Pancreas (tissue), 10 donors: ENCODE results near the gene LRRC57. TPM values are rescaled to one million over a fixed set of nuclear protein-coding genes. Genes with fewer than 3 reads are reported as not detected.

Experiments
- ATAC-seq, 4 donors: fragments of 200-7000 bp; cut with Tn5 transposase; one replicate each; pipeline versions ENCODE4 v1.8.0 to v1.9.1; 2020; ENCODE audit warnings: mild to moderate bottlenecking in 4 of 4, moderate library complexity in 4 of 4
- DNase-seq, 6 donors: peaks; one replicate each; pipeline ENCODE4 v3.0.0-alpha.2; 2020
- FAIRE-seq: peaks from 2 replicates; lab custom pipeline; 2012; peaks lifted over from hg19 to GRCh38; lab: Jason Lieb, UNC
- H3K27ac ChIP-seq, 4 donors: fragments of 200-600 bp; sonication (generic); 1 replicate in 3 of 4; 2 replicates in 1 of 4; pipeline versions ENCODE4 v1.5.0 to v1.8.0; 2020
- H3K27me3 ChIP-seq, 4 donors: fragments of 200-600 bp; one replicate each; pipeline ENCODE4 v1.8.0; 2021
- H3K36me3 ChIP-seq, 3 donors: fragments of 200-600 bp; sonication (generic) in 1 of 3; one replicate each; pipeline versions ENCODE4 v1.5.0 to v1.8.0; 2020 to 2021
- H3K4me1 ChIP-seq, 3 donors: fragments of 200-600 bp; one replicate each; pipeline ENCODE4 v1.8.0; 2021
- H3K4me3 ChIP-seq, 4 donors: fragments of 200-600 bp; sonication (generic) in 2 of 4; one replicate each; pipeline versions ENCODE4 v1.5.0 to v1.8.0; 2020 to 2021
- H3K9me3 ChIP-seq, 4 donors: fragments of 200-600 bp; one replicate each; pipeline ENCODE4 v1.8.0; 2021
- CTCF ChIP-seq, 4 donors: fragments of 200-600 bp; sonication (generic) in 3 of 4; IDR thresholded peaks; one replicate each; pipeline versions ENCODE4 v1.5.0 to v1.8.0; 2021; ENCODE audit warnings: antibody characterized with exemption in 4 of 4
- WGBS, 2 donors: extraction: QIAGEN DNeasy Blood & Tissue Kit; methylation state at CpG; one replicate each; pipeline ENCODE4 v1.1.7; 2013; 5-methylcytosine and 5-hydroxymethylcytosine counted together
- intact Hi-C, 3 donors: fragments of 100-400 bp; cut with DNase I; formaldehyde crosslinking; loops; one replicate each; pipeline versions ENCODE4 v1.11.1 to v1.14.2; 2022
- polyA plus RNA-seq, 2 donors: library from polyadenylated mRNA; stranded (reverse); fragments of 200-250 nt; gene quantifications; one replicate each; pipeline ENCODE4 v1.2.3, GENCODE V29; 2013
- total RNA-seq, 6 donors: library from RNA; stranded (reverse); fragmentation: NEBNext Ultra II Directional in 4 of 6; extraction: Animal tissue kit (Norgen Biotek cat#: 25700) in 4 of 6; gene quantifications; one replicate each; pipeline versions ENCODE4 v1.2.1 to v1.2.4, GENCODE V29; 2021 to 2023
- donor health status: healthy with polysubstance abuse.
- donor health status: DM: no; HTN: no; CAD: no; lungs with moderate emphysema.
- donor health status: DM: no; HTN: no; CAD: no.
- donor health status: control.
- donor health status: control.
- donor health status: Bipolar disorder and iron deficiency.
- donor health status: DM: yes; HTN: yes; CAD: no.
- donor health status: DM: no; HTN: no; CAD: no.
- donor health status: DM: no; HTN: no; CAD: no.
- donor health status: DM: yes; HTN: yes; CAD: no.

Gene LRRC57
- total and polyA plus RNA-seq, 8 donors, result 3.8 to 14.8 (median 8.0) TPM

- Histone ChIP-seq H3K27ac (peak overlapping the region; percentile 81 to 92 (median 84)), H3K27me3 (no peaks in the 10 kb centered on the region), H3K9me3 (no peaks in the 10 kb centered on the region), H3K4me3 (peak overlapping the region; percentile 70 to 95 (median 79)), H3K4me1 (peaks cover 0 to 22% (median 7%) of the 10 kb centered on the region in 3 donors), H3K36me3 (no peaks in the 10 kb centered on the region)
- ATAC-seq, result peak in 2 of 4 donors; percentile 1 to 2
- FAIRE-seq, result no peak
- intact Hi-C loops, result no loop called here
- no peak for DNase-seq
- WGBS, 2 donors, result 2 to 3% methylated on average over 11 of the region's 11 CpGs
- no peak for TF ChIP-seq CTCF (IDR thresholded peaks at IDR 0.05)
Observed at GRCh38 chr15:42490291-42490670, 58.3 kb downstream of the LRRC57 start.

Other genes starting within 250 kb of the LRRC57 start
- gene CAPN3, start 189.3 kb downstream of the LRRC57 start, total RNA-seq, result 1 to 10 TPM; 1.8 to 6.7 (median 3.6) TPM
- 10 to 100 TPM; 23.5 to 35.8 TPM for gene CAPN3, start 189.3 kb downstream of the LRRC57 start, polyA plus RNA-seq
- gene ZNF106, start 57.7 kb downstream of the LRRC57 start, total RNA-seq, result 10 to 100 TPM; 13.3 to 38.4 (median 20.4) TPM
- 1 to 10 TPM; 4.3 to 5.1 TPM for gene ZNF106, start 57.7 kb downstream of the LRRC57 start, polyA plus RNA-seq
- 10 to 100 TPM; 14.2 to 39.4 (median 19.6) TPM for gene SNAP23, start 53.2 kb downstream of the LRRC57 start, total RNA-seq
- gene SNAP23, start 53.2 kb downstream of the LRRC57 start, polyA plus RNA-seq, result 10 to 100 TPM; 20.5 to 22.0 TPM
- 1 to 10 TPM; 6.2 to 9.0 (median 8.3) TPM for gene HAUS2, start within 50 bp of the LRRC57 start, total RNA-seq
- 1 to 10 TPM; 5.4 to 6.1 TPM for gene HAUS2, start within 50 bp of the LRRC57 start, polyA plus RNA-seq
- 1 to 10 TPM in 3 of 6 donors, under 1 TPM in 3; 0.44 to 2.0 (median 1.0) TPM for gene STARD9, start 26.8 kb upstream of the LRRC57 start, total RNA-seq
- gene STARD9, start 26.8 kb upstream of the LRRC57 start, polyA plus RNA-seq, result 1 to 10 TPM; 2.6 to 3.0 TPM
- 10 to 100 TPM in 1 of 6 donors, 1 to 10 TPM in 5; 5.8 to 13.4 (median 8.1) TPM for gene CDAN1, start 188.3 kb upstream of the LRRC57 start, total RNA-seq
- gene CDAN1, start 188.3 kb upstream of the LRRC57 start, polyA plus RNA-seq, result 10 to 100 TPM; 14.1 to 20.0 TPM